ENCODE results near the gene PRKCE.

- TF ChIP-seq CTCF (IDR thresholded peaks at IDR 0.05) (no peak), POLR2A (IDR thresholded peaks at IDR 0.05) (no peak), POLR2AphosphoS5 (IDR thresholded peaks at IDR 0.05) (no peak)
Measured at GRCh38 chr2:45946023-45946422, 294.5 kb downstream of the PRKCE start.
